Duodenal mucosa (tissue), 2 donors: ENCODE measurements around the gene SLC16A11.

ENCODE experiments used
- H3K27ac ChIP-seq: one replicate; pipeline ENCODE4 v1.7.0; 2013; ENCODE audit warnings: low read depth, low read length
- H3K27me3 ChIP-seq, 2 donors: one replicate each; pipeline ENCODE4 v1.7.0; 2013; ENCODE audit warnings: low read length in 2 of 2, control low read depth in 1 of 2; ENCODE audit not compliant: insufficient read depth in 2 of 2, control insufficient read depth in 1 of 2
- H3K36me3 ChIP-seq, 2 donors: one replicate each; pipeline ENCODE4 v1.7.0; 2013; ENCODE audit warnings: low read length in 2 of 2, control low read depth in 1 of 2; ENCODE audit not compliant: insufficient read depth in 2 of 2, control insufficient read depth in 1 of 2
- H3K4me1 ChIP-seq, 2 donors: one replicate each; pipeline ENCODE4 v1.7.0; 2013; ENCODE audit warnings: low read length in 2 of 2, control low read depth in 1 of 2; ENCODE audit not compliant: insufficient read depth in 2 of 2, control insufficient read depth in 1 of 2
- H3K4me3 ChIP-seq, 2 donors: one replicate each; pipeline ENCODE4 v1.7.0; 2013; ENCODE audit warnings: low read length in 2 of 2, low read depth in 1 of 2
- H3K9ac ChIP-seq, 2 donors: one replicate each; pipeline ENCODE4 v1.7.0; 2013; ENCODE audit warnings: low read length in 2 of 2, low read depth in 1 of 2
- H3K9me3 ChIP-seq, 2 donors: one replicate each; pipeline ENCODE4 v1.7.0; 2013; ENCODE audit warnings: low read length in 2 of 2, control low read depth in 1 of 2; ENCODE audit not compliant: control insufficient read depth in 1 of 2

Gene SLC16A11

DNA sequence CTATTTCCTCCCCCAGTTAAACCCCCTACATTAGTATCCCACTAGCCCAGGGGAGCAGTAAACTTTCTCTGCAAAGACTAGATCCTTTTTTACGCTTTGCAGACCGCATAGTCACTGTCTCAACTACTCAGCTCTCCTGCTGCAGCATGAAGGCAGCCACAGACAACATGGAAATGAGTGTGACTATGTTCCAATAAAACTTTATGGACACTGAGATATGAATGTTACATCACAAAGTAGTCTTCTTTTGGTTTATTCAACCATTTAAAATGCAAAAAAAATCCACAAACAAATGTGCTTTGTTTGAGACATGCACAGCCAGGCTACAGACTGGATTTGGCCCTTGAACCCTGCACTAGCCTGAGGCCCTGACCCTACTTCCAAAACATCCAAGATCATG, 33.4 kb downstream of the SLC16A11 start:
- Histone ChIP-seq H3K4me3 (peak overlapping the region; percentile 71 to 98), H3K36me3 (peaks cover 0 to 8% of the 10 kb centered on the region in 2 donors)

GRCh38 chr17:7007143-7007542, 36.7 kb downstream of the SLC16A11 start:
- H3K27ac ChIP-seq, result no peak overlapping the region
- peaks cover 10 to 18% of the 10 kb centered on the region in 2 donors for H3K36me3 ChIP-seq
- H3K9me3 ChIP-seq, result no peaks in the 10 kb centered on the region
- no peak overlapping the region for H3K9ac ChIP-seq
- no peak overlapping the region for H3K4me3 ChIP-seq
- H3K4me1 ChIP-seq, result peaks cover 18 to 22% of the 10 kb centered on the region in 2 donors
- H3K27me3 ChIP-seq, result no peaks in the 10 kb centered on the region

More for the DNA sequence above, 33.4 kb downstream of the SLC16A11 start:
- H3K9me3 ChIP-seq, result no peaks in the 10 kb centered on the region
- H3K4me1 ChIP-seq, result peaks cover 22 to 35% of the 10 kb centered on the region in 2 donors
- H3K9ac ChIP-seq, result peak overlapping the region in 1 of 2 donors; percentile 89
- no peak overlapping the region for H3K27ac ChIP-seq
- no peaks in the 10 kb centered on the region for H3K27me3 ChIP-seq

- Histone ChIP-seq H3K4me3 (no peak overlapping the region), H3K27ac (no peak overlapping the region)
Observed at GRCh38 chr17:7005716-7006115, 38.2 kb downstream of the SLC16A11 start.

GRCh38 chr17:7004398-7005253, 39.3 kb downstream of the SLC16A11 start:
- Histone ChIP-seq H3K9me3 (no peaks in the 10 kb centered on the region), H3K9ac (no peak overlapping the region), H3K36me3 (peaks cover 18 to 39% of the 10 kb centered on the region in 2 donors), H3K27ac (no peak overlapping the region), H3K4me1 (peaks cover under 1 to 2% of the 10 kb centered on the region in 2 donors), H3K4me3 (no peak overlapping the region), H3K27me3 (no peaks in the 10 kb centered on the region)

More at GRCh38 chr17:7005716-7006115, 38.2 kb downstream of the SLC16A11 start:
- no peaks in the 10 kb centered on the region for H3K9me3 ChIP-seq
- no peaks in the 10 kb centered on the region for H3K27me3 ChIP-seq
- peaks cover 12 to 13% of the 10 kb centered on the region in 2 donors for H3K4me1 ChIP-seq
- peaks cover 18 to 32% of the 10 kb centered on the region in 2 donors for H3K36me3 ChIP-seq
- no peak overlapping the region for H3K9ac ChIP-seq

DNA sequence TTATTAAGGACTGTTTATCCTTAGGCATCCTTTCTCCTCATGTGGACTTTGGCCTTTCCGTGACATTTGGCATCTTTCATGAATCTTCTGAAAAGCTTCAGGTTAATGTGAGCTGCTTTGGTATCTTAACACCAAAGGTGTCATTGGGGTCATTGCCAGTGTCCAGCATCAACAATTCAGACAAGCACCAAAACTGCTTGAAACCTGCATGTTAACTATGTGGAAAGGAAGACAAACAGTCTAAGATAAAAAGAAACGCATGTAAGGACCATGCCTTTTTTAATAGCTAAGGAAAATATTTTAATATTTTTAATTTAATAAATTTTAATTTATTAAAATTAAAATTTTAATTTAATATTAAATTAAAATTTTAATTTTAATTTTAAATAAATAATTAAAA, 40.1 kb downstream of the SLC16A11 start:
- peaks cover 23 to 46% of the 10 kb centered on the region in 2 donors for H3K36me3 ChIP-seq
- no peaks in the 10 kb centered on the region for H3K27me3 ChIP-seq
- H3K9ac ChIP-seq, result no peak overlapping the region

DNA sequence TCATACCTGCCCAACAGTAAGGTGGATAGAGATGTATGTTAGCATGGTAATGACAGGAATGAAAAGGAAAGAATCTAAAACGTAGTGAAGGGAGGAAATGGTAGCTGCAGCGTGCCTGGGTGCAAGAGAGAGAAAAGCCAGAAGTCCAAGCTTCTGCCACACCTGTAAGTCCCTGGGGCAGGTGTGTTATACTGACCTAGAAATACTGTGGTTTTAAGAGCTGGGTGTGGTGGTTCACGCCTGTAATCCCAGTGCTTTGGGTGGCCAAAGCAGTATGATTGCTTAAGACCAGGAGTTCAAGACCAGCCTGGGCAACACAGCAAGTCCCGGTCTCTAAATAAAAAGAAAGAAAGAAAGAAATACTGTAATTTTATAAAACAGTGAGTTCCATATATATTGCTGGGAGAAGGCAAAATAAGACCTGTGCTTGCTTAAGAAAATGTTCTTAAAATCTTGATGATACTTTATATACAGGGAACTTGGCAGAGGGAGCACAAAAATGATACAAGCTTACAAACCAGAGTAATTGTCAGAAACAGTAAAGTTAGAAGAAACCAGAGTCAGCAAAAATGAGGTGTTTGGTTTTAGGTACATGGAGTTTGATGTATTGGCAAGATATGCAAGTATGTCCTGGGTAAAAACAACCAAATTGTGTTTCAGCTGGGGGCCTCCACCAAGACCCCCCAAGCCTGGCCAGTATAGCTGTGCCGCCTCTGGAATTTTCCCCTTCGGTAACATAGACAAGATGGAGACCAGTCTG, 41.4 kb downstream of the SLC16A11 start:
- Histone ChIP-seq H3K4me3 (no peak overlapping the region), H3K9ac (no peak overlapping the region), H3K27me3 (no peaks in the 10 kb centered on the region), H3K9me3 (no peaks in the 10 kb centered on the region), H3K27ac (no peak overlapping the region), H3K4me1 (no peaks in the 10 kb centered on the region), H3K36me3 (peaks cover 25 to 48% of the 10 kb centered on the region in 2 donors)

More for the DNA sequence above, 40.1 kb downstream of the SLC16A11 start:
- no peaks in the 10 kb centered on the region for H3K4me1 ChIP-seq
- H3K27ac ChIP-seq, result no peak overlapping the region
- no peaks in the 10 kb centered on the region for H3K9me3 ChIP-seq
- no peak overlapping the region for H3K4me3 ChIP-seq

DNA sequence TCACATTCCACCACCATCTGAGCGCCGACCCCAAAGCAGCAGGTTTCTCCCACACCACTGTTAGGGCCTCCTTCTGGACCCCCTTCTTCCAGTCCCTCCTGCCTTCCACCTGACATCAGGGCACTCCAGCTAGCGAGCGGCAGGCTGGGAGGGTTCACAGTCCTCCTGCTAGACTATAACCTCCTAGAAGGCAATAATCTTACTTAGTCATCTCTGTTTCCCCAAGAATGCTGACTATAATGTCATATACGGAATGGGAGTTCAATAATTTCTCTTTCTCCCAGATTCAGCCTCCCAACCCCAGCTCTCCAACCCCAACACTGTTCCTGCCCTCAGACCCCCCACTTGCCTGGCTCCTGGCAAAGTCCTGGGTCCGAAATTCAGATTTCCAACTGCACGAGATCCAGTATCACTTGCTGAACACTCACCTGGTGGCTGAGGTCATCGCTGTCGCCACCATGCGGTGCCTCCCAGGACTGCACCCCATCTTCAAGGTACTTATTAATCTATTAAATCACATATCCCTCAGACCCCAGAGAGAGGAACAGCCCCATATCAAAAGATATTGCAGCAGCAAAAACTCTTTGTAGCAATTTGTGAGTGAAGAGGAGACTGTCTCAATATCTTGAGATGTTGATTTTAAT, 42.5 kb downstream of the SLC16A11 start:
- Histone ChIP-seq H3K27me3 (no peaks in the 10 kb centered on the region), H3K27ac (no peak overlapping the region), H3K4me3 (no peak overlapping the region), H3K4me1 (no peaks in the 10 kb centered on the region), H3K36me3 (peaks cover 25 to 55% of the 10 kb centered on the region in 2 donors), H3K9ac (no peak overlapping the region), H3K9me3 (no peaks in the 10 kb centered on the region)

DNA sequence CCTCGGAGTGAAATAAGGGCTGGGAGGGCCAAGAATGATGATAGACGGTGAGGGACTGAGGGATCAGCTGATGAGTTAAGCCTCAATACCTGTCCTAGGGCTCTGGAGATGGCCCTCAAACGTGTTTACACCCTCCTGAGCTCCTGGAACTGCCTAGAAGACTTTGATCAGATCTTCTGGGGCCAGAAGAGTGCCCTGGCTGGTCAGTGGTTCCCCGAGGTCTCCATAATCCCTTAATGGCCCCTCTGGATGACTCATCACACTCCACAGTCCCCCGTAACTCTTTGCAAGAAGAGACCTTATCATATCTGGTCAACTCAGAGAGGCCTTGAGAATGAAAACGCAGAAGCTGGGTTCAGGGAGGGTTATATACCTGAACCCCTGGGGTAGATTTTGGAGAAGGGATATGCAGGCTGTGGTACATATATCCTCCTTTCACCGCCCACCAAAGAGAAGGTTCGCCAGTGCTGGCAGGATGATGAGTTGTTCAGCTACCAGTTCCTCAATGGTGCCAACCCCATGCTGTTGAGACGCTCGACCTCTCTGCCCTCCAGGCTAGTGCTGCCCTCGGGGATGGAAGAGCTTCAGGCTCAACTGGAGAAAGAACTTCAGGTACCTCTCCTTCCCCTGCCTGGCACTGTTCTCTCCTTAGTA, 44.9 kb downstream of the SLC16A11 start:
- no peak overlapping the region for H3K9ac ChIP-seq
- H3K36me3 ChIP-seq, result peaks cover 25 to 52% of the 10 kb centered on the region in 2 donors
- no peaks in the 10 kb centered on the region for H3K4me1 ChIP-seq
- H3K4me3 ChIP-seq, result no peak overlapping the region
- no peaks in the 10 kb centered on the region for H3K27me3 ChIP-seq
- no peak overlapping the region for H3K27ac ChIP-seq
- no peaks in the 10 kb centered on the region for H3K9me3 ChIP-seq

GRCh38 chr17:6997171-6997570, 46.7 kb downstream of the SLC16A11 start:
- H3K9me3 ChIP-seq, result no peaks in the 10 kb centered on the region
- no peaks in the 10 kb centered on the region for H3K4me1 ChIP-seq
- H3K9ac ChIP-seq, result no peak overlapping the region
- H3K27ac ChIP-seq, result no peak overlapping the region
- H3K36me3 ChIP-seq, result peaks cover 16 to 42% of the 10 kb centered on the region in 2 donors
- no peaks in the 10 kb centered on the region for H3K27me3 ChIP-seq
- no peak overlapping the region for H3K4me3 ChIP-seq
